Transverse colon (tissue), 4 donors: ENCODE measurements around the gene POU2F1.

Experiments used
- EP300 ChIP-seq: sonication (generic); formaldehyde crosslinking; IDR thresholded peaks from one replicate; pipeline ENCODE4 v1.6.1; 2017; ENCODE audit warnings: antibody characterized with exemption, low read depth
- POLR2A ChIP-seq: fragments of 450-650 bp; IDR thresholded peaks from one replicate; pipeline ENCODE4 v1.6.1; 2016; ENCODE audit warnings: antibody characterized with exemption, mild to moderate bottlenecking, moderate library complexity
- POLR2AphosphoS5 ChIP-seq, 3 donors: sonication (generic); formaldehyde crosslinking; IDR thresholded peaks; one replicate each; pipeline ENCODE4 v1.6.1; 2016; ENCODE audit warnings: antibody characterized with exemption in 3 of 3
- TF ChIP-seq, protein P1 (sequence below), 5 experiments: fragments of 200-600 bp in 3 of 5; fragments of 450-650 bp in 2 of 5; sonication (generic) in 3 of 5; IDR thresholded peaks; 1 replicate in 2 of 5; 2 replicates in 3 of 5; pipeline ENCODE4 v1.5.1; 2016 to 2017; ENCODE audit warnings: antibody characterized with exemption in 5 of 5, inconsistent platforms in 3 of 5, mild to moderate bottlenecking in 2 of 5, moderate library complexity in 1 of 5

DNA sequence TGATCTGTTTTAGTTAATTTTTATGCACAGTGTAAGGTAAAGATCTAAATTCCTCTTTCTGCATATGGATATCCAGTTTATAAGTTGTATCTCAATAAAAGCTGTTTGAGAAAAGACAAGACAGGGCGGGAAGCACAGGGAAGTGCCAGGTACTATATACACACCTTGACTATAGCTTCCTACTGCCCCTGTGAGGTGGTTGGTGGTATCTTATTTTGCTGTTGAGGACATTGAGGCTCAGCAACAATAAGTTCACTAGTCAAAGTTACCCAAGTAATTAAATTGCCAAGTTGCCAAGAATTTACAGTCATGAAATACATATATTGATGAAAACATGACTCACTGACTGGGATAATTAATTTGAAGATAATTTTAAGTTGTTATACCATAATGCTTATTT is 188.5 kb downstream of the POU2F1 start:
- TF ChIP-seq, protein P1, sequence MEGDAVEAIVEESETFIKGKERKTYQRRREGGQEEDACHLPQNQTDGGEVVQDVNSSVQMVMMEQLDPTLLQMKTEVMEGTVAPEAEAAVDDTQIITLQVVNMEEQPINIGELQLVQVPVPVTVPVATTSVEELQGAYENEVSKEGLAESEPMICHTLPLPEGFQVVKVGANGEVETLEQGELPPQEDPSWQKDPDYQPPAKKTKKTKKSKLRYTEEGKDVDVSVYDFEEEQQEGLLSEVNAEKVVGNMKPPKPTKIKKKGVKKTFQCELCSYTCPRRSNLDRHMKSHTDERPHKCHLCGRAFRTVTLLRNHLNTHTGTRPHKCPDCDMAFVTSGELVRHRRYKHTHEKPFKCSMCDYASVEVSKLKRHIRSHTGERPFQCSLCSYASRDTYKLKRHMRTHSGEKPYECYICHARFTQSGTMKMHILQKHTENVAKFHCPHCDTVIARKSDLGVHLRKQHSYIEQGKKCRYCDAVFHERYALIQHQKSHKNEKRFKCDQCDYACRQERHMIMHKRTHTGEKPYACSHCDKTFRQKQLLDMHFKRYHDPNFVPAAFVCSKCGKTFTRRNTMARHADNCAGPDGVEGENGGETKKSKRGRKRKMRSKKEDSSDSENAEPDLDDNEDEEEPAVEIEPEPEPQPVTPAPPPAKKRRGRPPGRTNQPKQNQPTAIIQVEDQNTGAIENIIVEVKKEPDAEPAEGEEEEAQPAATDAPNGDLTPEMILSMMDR (IDR thresholded peaks at IDR 0.05): peak in 3 of 5 experiments; percentile 14 to 27 (median 18)
- TF ChIP-seq POLR2A (no peak), EP300 (no peak), POLR2AphosphoS5 (IDR thresholded peaks at IDR 0.05) (no peak)
